Neural crest cell (in vitro differentiated cells): ENCODE measurements around the gene NTN4. TPM values are rescaled to one million over a fixed set of nuclear protein-coding genes. Genes with fewer than 3 reads are reported as not detected.
"Not testable (repeated sequence)": the region's sequence is repeated elsewhere in the genome, so short reads cannot be mapped to it uniquely, and the experiment has no call there.

Source experiments
- DNase-seq: peaks from one replicate; pipeline ENCODE4 v3.0.0; 2021; ENCODE audit warnings: low read depth, mixed read lengths, low spot score
- H3K27ac Mint-ChIP-seq: one replicate; pipeline ENCODE4 v1.8.0; 2021; ENCODE audit warnings: mild to moderate bottlenecking, mixed read lengths; ENCODE audit not compliant: unreplicated experiment
- H3K27me3 Mint-ChIP-seq: 2 replicates; pipeline ENCODE4 v1.8.0; 2021; ENCODE audit warnings: low read depth, mild to moderate bottlenecking, mixed read lengths
- H3K36me3 Mint-ChIP-seq: 2 replicates; pipeline ENCODE4 v1.8.0; 2021; ENCODE audit warnings: low read depth, mild to moderate bottlenecking, mixed read lengths
- H3K4me1 Mint-ChIP-seq: 2 replicates; pipeline ENCODE4 v1.8.0; 2021; ENCODE audit warnings: mixed read lengths
- H3K4me3 Mint-ChIP-seq: one replicate; pipeline ENCODE4 v1.8.0; 2021; ENCODE audit warnings: mild to moderate bottlenecking, mixed read lengths
- H3K9me3 Mint-ChIP-seq: 2 replicates; pipeline ENCODE4 v1.8.0; 2021; ENCODE audit warnings: mixed read lengths
- total RNA-seq: library from RNA; stranded (reverse); gene quantifications from 2 replicates; pipeline ENCODE4 v1.2.1, GENCODE V29; 2021
- TF ChIP-seq, protein P1 (sequence below): fragments of 200-600 bp; sonication (generic); conservative IDR thresholded peaks from 2 replicates; pipeline ENCODE4 v1.5.0; 2021; ENCODE audit warnings: antibody characterized with exemption, mild to moderate bottlenecking

The NTN4 gene
- total RNA-seq, 1 donor from 2014 or later, result 6.0 TPM

DNA sequence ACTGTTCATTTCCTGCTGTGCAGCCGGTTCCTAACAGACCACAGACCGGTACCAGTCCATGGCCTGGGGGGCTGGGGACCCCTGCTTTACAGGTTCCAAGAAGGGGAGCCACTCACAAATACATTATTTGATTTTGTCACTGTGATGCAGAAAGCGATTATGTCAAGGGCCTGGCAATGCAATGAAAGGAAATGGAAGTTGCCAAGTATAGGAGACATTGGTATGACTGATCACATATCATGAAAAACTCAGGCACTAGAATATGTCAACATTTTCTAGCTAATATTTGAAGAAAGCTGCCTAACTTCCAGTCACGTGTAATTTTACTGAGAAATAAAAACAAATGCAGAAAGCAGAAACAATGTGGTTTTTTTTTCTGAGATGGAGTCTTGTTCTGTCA lies 170.4 kb downstream of the NTN4 start:
- no peak overlapping the region for H3K27ac Mint-ChIP-seq
- peaks cover 2% of the 10 kb centered on the region for H3K27me3 Mint-ChIP-seq
- no peaks in the 10 kb centered on the region for H3K36me3 Mint-ChIP-seq
- H3K9me3 Mint-ChIP-seq, result no peaks in the 10 kb centered on the region
- peaks cover 11% of the 10 kb centered on the region for H3K4me1 Mint-ChIP-seq
- TF ChIP-seq, protein P1, sequence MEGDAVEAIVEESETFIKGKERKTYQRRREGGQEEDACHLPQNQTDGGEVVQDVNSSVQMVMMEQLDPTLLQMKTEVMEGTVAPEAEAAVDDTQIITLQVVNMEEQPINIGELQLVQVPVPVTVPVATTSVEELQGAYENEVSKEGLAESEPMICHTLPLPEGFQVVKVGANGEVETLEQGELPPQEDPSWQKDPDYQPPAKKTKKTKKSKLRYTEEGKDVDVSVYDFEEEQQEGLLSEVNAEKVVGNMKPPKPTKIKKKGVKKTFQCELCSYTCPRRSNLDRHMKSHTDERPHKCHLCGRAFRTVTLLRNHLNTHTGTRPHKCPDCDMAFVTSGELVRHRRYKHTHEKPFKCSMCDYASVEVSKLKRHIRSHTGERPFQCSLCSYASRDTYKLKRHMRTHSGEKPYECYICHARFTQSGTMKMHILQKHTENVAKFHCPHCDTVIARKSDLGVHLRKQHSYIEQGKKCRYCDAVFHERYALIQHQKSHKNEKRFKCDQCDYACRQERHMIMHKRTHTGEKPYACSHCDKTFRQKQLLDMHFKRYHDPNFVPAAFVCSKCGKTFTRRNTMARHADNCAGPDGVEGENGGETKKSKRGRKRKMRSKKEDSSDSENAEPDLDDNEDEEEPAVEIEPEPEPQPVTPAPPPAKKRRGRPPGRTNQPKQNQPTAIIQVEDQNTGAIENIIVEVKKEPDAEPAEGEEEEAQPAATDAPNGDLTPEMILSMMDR, result no peak
- H3K4me3 Mint-ChIP-seq, result no peak overlapping the region
- DNase-seq, result no peak

DNA sequence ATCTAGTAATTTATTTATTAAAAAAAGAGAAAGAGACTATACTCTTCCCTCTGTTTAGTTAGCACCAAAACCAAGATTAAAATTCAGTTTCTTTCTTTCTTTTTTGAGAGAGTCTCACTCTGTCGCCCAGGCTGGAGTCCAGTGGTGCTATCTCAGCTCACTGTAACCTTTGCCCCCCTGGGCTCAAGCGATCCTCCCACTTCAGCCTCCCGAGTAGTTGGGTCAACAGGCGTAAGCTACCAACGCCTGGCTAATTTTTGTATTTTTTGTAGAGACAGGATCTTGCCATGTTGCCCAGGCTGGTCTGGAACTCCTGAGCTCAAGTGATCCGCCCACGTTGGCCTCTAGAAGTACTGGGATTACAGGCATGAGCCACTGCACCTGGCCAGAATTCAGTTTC lies 174.1 kb downstream of the NTN4 start:
- H3K4me1 Mint-ChIP-seq, H3K9me3 Mint-ChIP-seq, H3K36me3 Mint-ChIP-seq, H3K4me3 Mint-ChIP-seq, H3K27me3 Mint-ChIP-seq, H3K27ac Mint-ChIP-seq, DNase-seq: not testable (repeated sequence)

DNA sequence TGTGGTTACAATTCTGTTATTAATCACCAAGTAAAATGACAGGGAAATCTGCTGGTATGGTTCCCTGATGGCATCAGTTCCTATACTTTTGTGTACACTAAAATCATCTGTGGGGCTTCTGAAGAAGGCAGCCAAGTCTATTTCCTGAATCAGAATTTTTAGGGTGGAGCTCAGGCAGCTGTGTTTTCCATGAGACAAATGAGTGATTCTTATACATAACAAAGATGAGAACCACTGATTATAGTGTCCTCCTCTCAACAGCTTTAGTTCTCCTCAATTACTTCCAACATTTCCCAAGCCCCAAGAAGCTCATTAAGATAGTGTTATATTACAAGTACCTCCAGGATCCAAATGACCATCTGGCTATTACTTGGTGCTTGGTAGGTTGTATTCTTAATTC lies 174.8 kb downstream of the NTN4 start:
- H3K4me3 Mint-ChIP-seq, result no peak overlapping the region
- H3K27ac Mint-ChIP-seq, result no peak overlapping the region

DNA sequence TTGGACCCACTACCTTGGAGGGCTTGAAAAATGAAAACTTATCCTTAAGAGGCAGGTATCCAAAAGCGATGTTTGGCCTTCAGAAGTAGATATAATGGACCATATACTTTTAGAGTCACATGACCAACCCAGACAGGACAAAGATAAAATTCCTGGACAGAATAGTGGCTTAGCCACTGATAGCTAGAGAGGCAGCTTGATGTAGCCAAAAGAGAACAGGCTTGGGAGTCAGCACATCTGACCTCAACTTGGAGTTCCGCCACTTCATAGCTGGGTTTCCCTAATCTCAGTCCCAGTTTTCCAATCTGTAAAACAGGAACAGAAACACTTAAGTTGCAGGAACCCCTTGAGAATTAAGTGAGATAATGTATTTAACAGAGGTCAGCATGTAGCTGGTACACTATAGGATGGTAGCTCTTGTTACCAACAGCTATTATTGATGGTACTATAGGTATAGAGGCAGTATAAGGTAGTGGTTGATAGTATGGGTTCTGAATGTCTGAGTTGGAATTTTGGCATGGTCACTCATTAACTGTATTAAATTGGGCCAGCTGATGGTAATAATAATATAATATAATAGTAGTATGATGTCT lies 176.1 kb downstream of the NTN4 start:
- no peaks in the 10 kb centered on the region for H3K36me3 Mint-ChIP-seq
- no peak overlapping the region for H3K4me3 Mint-ChIP-seq
- no peaks in the 10 kb centered on the region for H3K9me3 Mint-ChIP-seq
- no peaks in the 10 kb centered on the region for H3K4me1 Mint-ChIP-seq
- no peaks in the 10 kb centered on the region for H3K27me3 Mint-ChIP-seq
- TF ChIP-seq, protein P1, result no peak
- no peak overlapping the region for H3K27ac Mint-ChIP-seq
- no peak for DNase-seq

More for the DNA sequence above, 174.8 kb downstream of the NTN4 start:
- TF ChIP-seq, protein P1, result no peak
- no peaks in the 10 kb centered on the region for H3K27me3 Mint-ChIP-seq
- DNase-seq, result no peak
- no peaks in the 10 kb centered on the region for H3K9me3 Mint-ChIP-seq
- no peaks in the 10 kb centered on the region for H3K4me1 Mint-ChIP-seq
- no peaks in the 10 kb centered on the region for H3K36me3 Mint-ChIP-seq

DNA sequence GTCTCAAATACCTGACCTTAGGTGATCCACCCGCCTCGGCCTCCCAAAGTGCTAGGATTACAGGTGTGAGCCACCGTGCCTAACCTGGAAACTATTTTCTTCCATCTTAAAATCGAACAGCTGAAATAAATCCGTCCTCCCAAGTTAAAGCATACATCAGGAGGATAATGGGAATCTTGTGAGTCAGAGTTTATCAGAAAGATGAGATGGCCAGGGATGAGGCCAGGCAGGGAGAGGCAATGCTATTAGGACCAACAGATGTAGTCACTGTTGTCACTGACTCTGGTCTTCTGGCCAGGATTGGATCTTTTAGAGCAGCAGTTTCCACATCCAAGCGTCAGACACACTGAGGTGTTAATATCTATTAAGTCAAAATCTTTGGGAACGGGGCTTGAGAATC lies 177.5 kb downstream of the NTN4 start:
- no peak overlapping the region for H3K4me3 Mint-ChIP-seq
- H3K27ac Mint-ChIP-seq, result no peak overlapping the region
- no peaks in the 10 kb centered on the region for H3K27me3 Mint-ChIP-seq
- H3K4me1 Mint-ChIP-seq, result peaks cover 6% of the 10 kb centered on the region
- TF ChIP-seq, protein P1, result no peak
- no peaks in the 10 kb centered on the region for H3K9me3 Mint-ChIP-seq
- no peak for DNase-seq
- H3K36me3 Mint-ChIP-seq, result no peaks in the 10 kb centered on the region

DNA sequence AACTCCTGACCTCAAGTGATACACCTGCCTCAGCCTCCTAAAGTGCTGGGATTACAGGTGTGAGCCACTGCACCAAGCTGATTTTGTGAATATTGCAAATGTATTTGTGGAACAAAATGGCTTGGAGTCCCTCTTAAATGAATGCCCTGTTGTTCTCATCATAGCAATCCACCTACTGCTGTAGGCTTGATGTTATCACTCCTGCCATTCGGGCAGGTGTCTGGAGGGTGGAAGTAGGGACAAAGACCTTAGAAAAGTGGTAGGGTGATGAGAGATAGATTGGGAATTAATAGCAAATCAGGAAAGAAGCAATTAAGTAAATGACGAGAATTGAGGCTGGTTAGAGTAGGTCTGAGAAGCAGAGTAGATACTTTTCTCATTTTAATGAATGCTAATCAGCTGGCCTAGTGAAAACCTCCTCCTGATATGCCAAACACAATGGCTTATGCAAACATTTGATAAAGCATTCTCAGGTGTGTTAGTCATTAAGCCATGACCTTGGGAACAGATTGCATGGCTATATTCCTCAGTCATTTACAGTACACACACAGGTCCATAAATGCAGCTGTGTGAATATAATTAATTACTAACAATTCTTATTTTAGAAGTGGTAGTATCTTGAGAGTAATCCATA lies 178.8 kb downstream of the NTN4 start:
- Mint-ChIP-seq H3K9me3 (no peaks in the 10 kb centered on the region), H3K27ac (no peak overlapping the region)
- no peak for DNase-seq

More for the DNA sequence above, 178.8 kb downstream of the NTN4 start:
- Mint-ChIP-seq H3K36me3 (no peaks in the 10 kb centered on the region), H3K27me3 (no peaks in the 10 kb centered on the region), H3K4me1 (peaks cover 11% of the 10 kb centered on the region), H3K4me3 (no peak overlapping the region)
- TF ChIP-seq, protein P1, result no peak
